Sigmoid colon (tissue), 7 donors: ENCODE data around the gene SDK1. TPM values are rescaled to one million over a fixed set of nuclear protein-coding genes. Genes with fewer than 3 reads are reported as not detected.
"Not testable (repeated sequence)": the region's sequence is repeated elsewhere in the genome, so short reads cannot be mapped to it uniquely, and the experiment has no call there.

Experiments
- DNase-seq: peaks from one replicate; pipeline ENCODE4 v3.0.0-alpha.2; 2019
- H3K27ac ChIP-seq, 4 donors: fragments of 200-600 bp; sonication (generic); one replicate each; pipeline ENCODE4 v1.5.1; 2016 to 2019; ENCODE audit warnings: mild to moderate bottlenecking in 1 of 4
- H3K27me3 ChIP-seq, 3 donors: fragments of 200-600 bp; sonication (generic); one replicate each; pipeline ENCODE4 v1.5.1; 2019; ENCODE audit warnings: mild to moderate bottlenecking in 1 of 3
- H3K36me3 ChIP-seq, 4 donors: fragments of 200-600 bp; sonication (generic); one replicate each; pipeline ENCODE4 v1.5.1; 2016 to 2019
- H3K4me1 ChIP-seq, 4 donors: fragments of 200-600 bp; sonication (generic); one replicate each; pipeline ENCODE4 v1.5.1; 2017 to 2019
- H3K4me3 ChIP-seq, 4 donors: fragments of 200-600 bp; sonication (generic); one replicate each; pipeline ENCODE4 v1.5.1; 2017 to 2019; ENCODE audit warnings: mild to moderate bottlenecking in 2 of 4, moderate library complexity in 1 of 4
- H3K9me3 ChIP-seq, 4 donors: fragments of 200-600 bp in 3 of 4; sonication (generic) in 3 of 4; one replicate each; pipeline versions ENCODE4 v1.5.1 to v1.6.1; 2013 to 2019
- EP300 ChIP-seq, 4 donors: sonication (generic); formaldehyde crosslinking; IDR thresholded peaks; one replicate each; pipeline ENCODE4 v1.6.1; 2017; ENCODE audit warnings: antibody characterized with exemption in 4 of 4
- POLR2A ChIP-seq, 2 donors: fragments of 450-650 bp; IDR thresholded peaks; one replicate each; pipeline ENCODE4 v1.6.1; 2016; ENCODE audit warnings: antibody characterized with exemption in 2 of 2, mild to moderate bottlenecking in 2 of 2, moderate library complexity in 2 of 2
- POLR2AphosphoS5 ChIP-seq, 4 donors: sonication (generic); formaldehyde crosslinking; IDR thresholded peaks; one replicate each; pipeline ENCODE4 v1.6.1; 2017; ENCODE audit warnings: antibody characterized with exemption in 4 of 4
- WGBS, 2 donors: extraction: QIAGEN DNeasy Blood & Tissue Kit; methylation state at CpG; one replicate each; pipeline ENCODE4 v1.1.7; 2013; 5-methylcytosine and 5-hydroxymethylcytosine counted together
- intact Hi-C: fragments of 100-400 bp; cut with DNase I; formaldehyde crosslinking; loops from one replicate; pipeline ENCODE4 v1.15.1; 2023
- polyA plus RNA-seq, 3 donors: library from polyadenylated mRNA; stranded (reverse); fragments of 200-250 nt; gene quantifications; one replicate each; pipeline ENCODE4 v1.2.3, GENCODE V29; 2013
- total RNA-seq, 4 donors: library from RNA; depleted of rRNA; stranded (reverse); fragments of >200 nt; gene quantifications; one replicate each; pipeline ENCODE4 v1.1.0, GENCODE V29; 2016
- TF ChIP-seq, protein P1 (sequence below), 4 experiments: fragments of 450-650 bp in 3 of 4; fragments of 200-600 bp in 1 of 4; IDR thresholded peaks; one replicate each; pipeline ENCODE4 v1.5.1; 2016 to 2019; ENCODE audit warnings: antibody characterized with exemption in 4 of 4, mild to moderate bottlenecking in 3 of 4, moderate library complexity in 2 of 4
- donor health status: healthy with polysubstance abuse.
- donor health status: Bipolar disorder and iron deficiency.
- donor health status: healthy.

The SDK1 gene
- total and polyA plus RNA-seq, 7 donors = under 0.01 to 23.0 (median 10.0) TPM; not detected in 1

GRCh38 chr7:3747467-3747866 lies 446.4 kb downstream of the SDK1 start:
- H3K27me3 ChIP-seq = no peaks in the 10 kb centered on the region
- DNase-seq = no peak
- no peaks in the 10 kb centered on the region for H3K4me1 ChIP-seq
- H3K27ac ChIP-seq = no peak overlapping the region
- H3K36me3 ChIP-seq = no peaks in the 10 kb centered on the region
- H3K9me3 ChIP-seq = no peaks in the 10 kb centered on the region
- intact Hi-C loops = no loop called here
- TF ChIP-seq EP300 (IDR thresholded peaks at IDR 0.05) (no peak), POLR2A (IDR thresholded peaks at IDR 0.05) (no peak)
- TF ChIP-seq, protein P1, sequence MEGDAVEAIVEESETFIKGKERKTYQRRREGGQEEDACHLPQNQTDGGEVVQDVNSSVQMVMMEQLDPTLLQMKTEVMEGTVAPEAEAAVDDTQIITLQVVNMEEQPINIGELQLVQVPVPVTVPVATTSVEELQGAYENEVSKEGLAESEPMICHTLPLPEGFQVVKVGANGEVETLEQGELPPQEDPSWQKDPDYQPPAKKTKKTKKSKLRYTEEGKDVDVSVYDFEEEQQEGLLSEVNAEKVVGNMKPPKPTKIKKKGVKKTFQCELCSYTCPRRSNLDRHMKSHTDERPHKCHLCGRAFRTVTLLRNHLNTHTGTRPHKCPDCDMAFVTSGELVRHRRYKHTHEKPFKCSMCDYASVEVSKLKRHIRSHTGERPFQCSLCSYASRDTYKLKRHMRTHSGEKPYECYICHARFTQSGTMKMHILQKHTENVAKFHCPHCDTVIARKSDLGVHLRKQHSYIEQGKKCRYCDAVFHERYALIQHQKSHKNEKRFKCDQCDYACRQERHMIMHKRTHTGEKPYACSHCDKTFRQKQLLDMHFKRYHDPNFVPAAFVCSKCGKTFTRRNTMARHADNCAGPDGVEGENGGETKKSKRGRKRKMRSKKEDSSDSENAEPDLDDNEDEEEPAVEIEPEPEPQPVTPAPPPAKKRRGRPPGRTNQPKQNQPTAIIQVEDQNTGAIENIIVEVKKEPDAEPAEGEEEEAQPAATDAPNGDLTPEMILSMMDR (IDR thresholded peaks at IDR 0.05) = no peak
- no peak overlapping the region for H3K4me3 ChIP-seq
- 34 to 72% methylated on average over 2 of the region's 2 CpGs for WGBS, 2 donors

GRCh38 chr7:3748389-3748788 lies 447.3 kb downstream of the SDK1 start:
- Histone ChIP-seq H3K9me3 (no peaks in the 10 kb centered on the region), H3K27me3 (no peaks in the 10 kb centered on the region), H3K4me3 (no peak overlapping the region), H3K4me1 (no peaks in the 10 kb centered on the region), H3K27ac (no peak overlapping the region), H3K36me3 (no peaks in the 10 kb centered on the region)
- intact Hi-C loops = no loop called here
- no peak for TF ChIP-seq POLR2A (IDR thresholded peaks at IDR 0.05)
- no peak for TF ChIP-seq POLR2AphosphoS5 (IDR thresholded peaks at IDR 0.05)
- TF ChIP-seq EP300 (IDR thresholded peaks at IDR 0.05) = no peak
- TF ChIP-seq, protein P1 (IDR thresholded peaks at IDR 0.05) = no peak
- DNase-seq = no peak
- WGBS, 2 donors = 87 to 88% methylated on average over 2 of the region's 2 CpGs

DNA sequence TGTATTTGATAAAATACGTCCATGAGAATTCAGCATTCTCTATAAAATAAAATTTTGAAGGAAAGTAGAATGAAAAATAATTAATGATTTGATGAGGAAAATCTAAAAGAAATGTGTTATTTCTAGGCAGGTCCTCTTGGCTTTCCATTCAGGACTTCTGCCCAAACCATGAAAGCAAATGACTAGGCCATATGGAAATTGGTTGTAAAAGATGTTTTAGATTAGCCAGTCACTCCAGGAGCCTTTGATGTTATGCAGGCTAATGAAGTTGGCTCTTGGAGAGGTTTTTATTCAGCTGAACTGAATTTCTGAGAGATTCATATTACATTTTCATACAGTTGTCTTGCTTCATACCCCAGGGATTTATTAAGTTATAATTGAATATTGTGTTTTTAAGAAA lies 452.8 kb downstream of the SDK1 start:
- H3K9me3 ChIP-seq = no peaks in the 10 kb centered on the region
- no peak for DNase-seq
- no peak overlapping the region for H3K4me3 ChIP-seq
- WGBS, 2 donors = 91 to 94% methylated on average over 1 of the region's 1 CpG
- intact Hi-C loops = no loop called here
- no peak for TF ChIP-seq POLR2A (IDR thresholded peaks at IDR 0.05)
- no peak for TF ChIP-seq EP300 (IDR thresholded peaks at IDR 0.05)
- no peak for TF ChIP-seq POLR2AphosphoS5 (IDR thresholded peaks at IDR 0.05)
- TF ChIP-seq, protein P1 (IDR thresholded peaks at IDR 0.05) = no peak
- H3K27me3 ChIP-seq = no peaks in the 10 kb centered on the region
- peak overlapping the region in 3 of 4 donors; percentile 68 to 76 (median 75) for H3K27ac ChIP-seq
- H3K4me1 ChIP-seq = peaks cover 0 to 8% (median 4%) of the 10 kb centered on the region in 4 donors
- no peaks in the 10 kb centered on the region for H3K36me3 ChIP-seq

DNA sequence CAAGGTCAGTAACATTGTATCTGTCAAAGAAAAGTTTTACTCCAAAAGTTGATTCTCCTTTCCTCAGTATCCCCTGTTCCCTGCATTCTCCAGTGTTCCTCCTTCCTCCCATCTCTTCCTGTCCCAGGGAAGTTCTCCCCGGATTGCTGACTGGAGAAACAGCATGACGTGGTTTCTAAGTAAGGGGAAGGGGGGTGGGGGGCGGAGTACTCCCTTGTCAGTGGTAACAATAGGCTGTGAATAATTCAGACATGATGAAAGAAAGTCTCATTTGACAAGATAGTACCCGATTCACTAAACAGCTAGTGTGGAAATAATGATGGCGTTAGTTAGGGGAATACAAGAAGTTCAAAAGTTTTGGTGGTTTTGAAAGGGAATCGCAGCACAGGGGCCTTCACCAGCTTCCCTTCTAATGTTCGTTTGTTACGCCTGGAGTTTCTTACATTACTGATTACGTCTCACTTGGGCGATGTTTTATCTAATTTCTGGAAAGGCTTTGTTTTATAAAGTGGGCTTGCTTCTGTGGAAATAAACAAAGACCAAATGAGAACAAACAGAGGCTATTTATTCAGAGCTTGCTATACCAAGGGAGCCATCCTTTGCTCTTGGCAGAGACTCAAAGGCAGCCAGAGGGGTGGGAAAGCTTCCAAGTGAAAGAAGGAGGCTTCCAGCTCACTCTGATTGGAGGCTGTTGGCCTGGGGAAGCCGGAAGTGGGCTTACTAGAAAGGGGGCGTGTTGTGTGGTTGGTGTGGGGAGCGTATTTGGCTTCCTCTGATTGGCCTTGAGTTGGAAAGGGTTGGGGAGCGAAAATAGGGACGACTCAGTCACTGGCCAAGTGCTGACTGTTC lies 453.7 kb downstream of the SDK1 start:
- no peaks in the 10 kb centered on the region for H3K9me3 ChIP-seq
- whole genome bisulfite sequencing, 2 donors = 72 to 76% methylated on average over 15 of the region's 15 CpGs
- peak in 2 of 4 donors; percentile 7 to 9 for TF ChIP-seq POLR2AphosphoS5 (IDR thresholded peaks at IDR 0.05)
- TF ChIP-seq, protein P1 (IDR thresholded peaks at IDR 0.05) = no peak
- TF ChIP-seq EP300 (IDR thresholded peaks at IDR 0.05) = no peak
- peaks cover 0 to 8% (median 4%) of the 10 kb centered on the region in 4 donors for H3K4me1 ChIP-seq
- intact Hi-C loops = no loop called here
- peak overlapping the region in 3 of 4 donors; percentile 14 to 17 (median 15) for H3K4me3 ChIP-seq
- peak overlapping the region in 3 of 4 donors; percentile 68 to 76 (median 75) for H3K27ac ChIP-seq
- peak; percentile 79 for DNase-seq
- H3K36me3 ChIP-seq = no peaks in the 10 kb centered on the region
- no peaks in the 10 kb centered on the region for H3K27me3 ChIP-seq

- H3K27me3 ChIP-seq, H3K9me3 ChIP-seq, H3K36me3 ChIP-seq, intact Hi-C loops, H3K4me1 ChIP-seq, H3K4me3 ChIP-seq, DNase-seq: not testable (repeated sequence)
- H3K27ac ChIP-seq = peak overlapping the region in 1 of 4 donors; percentile 68
- WGBS, 2 donors = 91 to 94% methylated on average over 8 of the region's 8 CpGs
These were observed 454.9 kb downstream of the SDK1 start for GRCh38 chr7:3755778-3756453.
